ENCODE results near the gene FOXP1. TPM values are rescaled to one million over a fixed set of nuclear protein-coding genes. Genes with fewer than 3 reads are reported as not detected.

Gene FOXP1
- total RNA-seq, 4 donors from 2014 or later: 169 to 300 (median 202) TPM

DNA sequence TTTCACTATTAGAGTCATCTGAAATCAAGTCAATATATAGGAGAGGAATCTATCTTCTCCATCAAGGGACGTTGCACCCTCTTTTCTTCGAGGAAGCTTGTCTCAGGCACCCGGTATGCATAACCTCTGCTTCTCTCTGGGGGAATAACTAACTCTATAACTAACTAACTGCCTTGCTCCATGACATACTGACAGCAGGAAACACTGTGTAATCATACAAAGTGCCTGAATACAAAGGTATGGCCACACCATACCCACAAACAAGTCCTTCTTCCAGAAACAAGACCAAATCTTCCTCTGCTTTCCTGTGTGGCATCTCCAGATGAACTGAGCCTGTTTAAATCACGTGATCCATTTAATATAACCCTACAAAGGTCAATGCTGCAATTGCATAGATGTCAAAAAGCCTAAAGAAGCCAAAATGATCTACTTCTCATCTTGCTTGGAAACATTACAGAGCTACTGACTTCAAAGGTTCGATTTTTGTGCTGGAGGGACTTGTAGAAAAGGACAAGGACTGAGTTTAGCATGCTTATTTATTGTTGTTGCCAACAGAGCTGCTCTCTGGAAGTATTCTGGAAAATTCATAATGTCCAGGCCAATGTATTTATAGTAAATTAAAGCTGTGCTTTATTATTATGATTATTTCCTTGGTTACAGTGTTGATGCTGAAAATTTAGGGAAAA, 380.5 kb downstream of the FOXP1 start:
- H3K4me3 ChIP-seq: no peak overlapping the region
- no peaks in the 10 kb centered on the region for H3K9me3 ChIP-seq
- TF ChIP-seq POLR2A (IDR thresholded peaks at IDR 0.05) (no peak), POLR2AphosphoS5 (IDR thresholded peaks at IDR 0.05) (no peak), EP300 (IDR thresholded peaks at IDR 0.05) (no peak)
- TF ChIP-seq, protein P1, sequence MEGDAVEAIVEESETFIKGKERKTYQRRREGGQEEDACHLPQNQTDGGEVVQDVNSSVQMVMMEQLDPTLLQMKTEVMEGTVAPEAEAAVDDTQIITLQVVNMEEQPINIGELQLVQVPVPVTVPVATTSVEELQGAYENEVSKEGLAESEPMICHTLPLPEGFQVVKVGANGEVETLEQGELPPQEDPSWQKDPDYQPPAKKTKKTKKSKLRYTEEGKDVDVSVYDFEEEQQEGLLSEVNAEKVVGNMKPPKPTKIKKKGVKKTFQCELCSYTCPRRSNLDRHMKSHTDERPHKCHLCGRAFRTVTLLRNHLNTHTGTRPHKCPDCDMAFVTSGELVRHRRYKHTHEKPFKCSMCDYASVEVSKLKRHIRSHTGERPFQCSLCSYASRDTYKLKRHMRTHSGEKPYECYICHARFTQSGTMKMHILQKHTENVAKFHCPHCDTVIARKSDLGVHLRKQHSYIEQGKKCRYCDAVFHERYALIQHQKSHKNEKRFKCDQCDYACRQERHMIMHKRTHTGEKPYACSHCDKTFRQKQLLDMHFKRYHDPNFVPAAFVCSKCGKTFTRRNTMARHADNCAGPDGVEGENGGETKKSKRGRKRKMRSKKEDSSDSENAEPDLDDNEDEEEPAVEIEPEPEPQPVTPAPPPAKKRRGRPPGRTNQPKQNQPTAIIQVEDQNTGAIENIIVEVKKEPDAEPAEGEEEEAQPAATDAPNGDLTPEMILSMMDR (IDR thresholded peaks at IDR 0.05): no peak
- H3K27ac ChIP-seq: peak overlapping the region; percentile 59 to 67 (median 64)
- WGBS, 2 donors (ENCODE audit: low coverage in 1 of 2): 25 to 35% methylated on average over 5 of the region's 5 CpGs
- peaks cover 0 to 1% of the 10 kb centered on the region in 2 donors for H3K36me3 ChIP-seq
- H3K4me1 ChIP-seq: peaks cover 15 to 70% (median 22%) of the 10 kb centered on the region in 3 donors
- no peaks in the 10 kb centered on the region for H3K27me3 ChIP-seq
- ATAC-seq: no peak

DNA sequence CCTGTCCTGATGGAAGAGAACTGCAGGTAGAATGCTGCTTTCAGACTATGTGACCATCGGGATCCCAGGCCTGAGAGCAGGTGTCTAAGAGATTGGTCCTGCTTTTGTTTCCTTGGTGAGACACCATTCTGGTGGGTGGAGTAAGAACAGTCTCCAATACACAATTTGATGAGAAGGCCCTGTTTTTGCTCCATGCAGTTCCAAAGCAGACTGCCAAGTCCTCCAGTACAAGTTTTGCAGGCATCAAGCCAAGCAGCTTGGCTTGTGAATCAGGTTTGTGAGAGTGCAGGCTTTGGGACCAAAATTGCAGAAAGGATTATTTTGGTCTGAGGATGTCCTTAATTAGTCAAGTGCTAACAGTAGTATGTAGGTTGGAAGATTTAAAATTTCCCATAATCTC, 381.6 kb downstream of the FOXP1 start:
- Histone ChIP-seq H3K27me3 (no peaks in the 10 kb centered on the region), H3K36me3 (peaks cover 0 to 9% of the 10 kb centered on the region in 2 donors), H3K4me1 (peaks cover 15 to 60% (median 22%) of the 10 kb centered on the region in 3 donors), H3K27ac (peak overlapping the region; percentile 59 to 74 (median 66)), H3K4me3 (no peak overlapping the region), H3K9me3 (no peaks in the 10 kb centered on the region)
- no peak for TF ChIP-seq EP300 (IDR thresholded peaks at IDR 0.05)
- TF ChIP-seq, protein P1 (IDR thresholded peaks at IDR 0.05): no peak
- peak; percentile 47 for TF ChIP-seq POLR2AphosphoS5 (IDR thresholded peaks at IDR 0.05)
- 0 to 14% methylated on average over 1 of the region's 1 CpG for WGBS, 2 donors (ENCODE audit: low coverage in 1 of 2)
- peak; percentile 69 for ATAC-seq

DNA sequence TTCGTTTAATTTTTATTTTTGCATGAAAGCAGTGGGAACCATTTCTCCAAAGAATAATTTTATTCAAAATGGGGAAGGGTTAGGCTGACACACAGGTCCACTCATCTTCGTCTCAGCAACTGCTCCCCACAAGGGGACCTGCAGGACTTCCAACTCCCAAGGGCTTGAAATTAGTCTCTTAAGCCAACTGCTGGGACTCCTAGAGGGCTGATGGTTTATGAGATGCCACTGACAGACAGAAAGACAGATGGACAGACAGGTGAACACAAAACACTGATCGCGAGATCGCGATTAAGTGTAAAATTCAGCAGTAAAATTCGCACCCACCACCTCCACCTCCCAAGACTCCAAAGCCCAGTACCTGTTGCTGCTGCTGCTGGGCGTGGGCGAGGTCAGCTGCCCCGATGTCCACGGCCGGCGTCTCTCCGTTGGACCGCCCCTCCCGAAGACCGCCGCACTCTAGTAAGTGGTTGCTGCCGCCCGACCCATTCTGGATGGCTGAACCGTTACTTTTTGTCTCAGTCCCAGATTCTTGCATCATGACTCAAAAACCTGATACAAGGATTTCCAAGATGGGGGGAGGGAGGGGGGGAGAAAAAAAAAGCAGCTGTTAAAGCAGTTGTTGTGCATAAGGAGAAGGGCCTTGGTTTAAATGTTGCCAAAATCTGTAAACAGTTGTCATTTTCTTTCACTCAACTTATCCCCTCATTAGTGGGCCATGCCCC, 385.5 kb downstream of the FOXP1 start:
- 88 to 89% methylated on average over 1 to 10 of the region's 21 CpGs for WGBS, 2 donors (ENCODE audit: low coverage in 1 of 2)

DNA sequence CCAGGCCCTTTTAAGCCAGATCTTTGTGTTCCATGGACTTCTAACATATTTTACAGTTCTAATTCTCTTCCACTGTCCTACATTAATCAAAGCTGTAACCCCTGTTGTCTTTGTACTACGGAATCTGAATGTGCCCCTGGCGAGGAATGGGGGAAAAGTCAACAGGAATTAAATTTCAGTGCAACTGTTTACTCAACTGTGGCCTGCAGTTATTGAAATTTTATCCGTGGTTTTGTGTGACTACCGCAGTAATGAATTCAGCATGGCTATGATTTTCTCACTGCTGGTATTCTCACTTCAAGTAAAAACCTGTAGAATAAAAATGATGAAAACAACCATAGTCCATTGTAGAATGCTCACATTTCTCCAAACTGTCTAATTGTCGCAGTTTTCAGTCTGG, 388.0 kb downstream of the FOXP1 start:
- Histone ChIP-seq H3K4me3 (no peak overlapping the region), H3K4me1 (peaks cover 0 to 14% (median 0%) of the 10 kb centered on the region in 3 donors), H3K36me3 (peaks cover 0 to 13% of the 10 kb centered on the region in 2 donors), H3K27me3 (no peaks in the 10 kb centered on the region), H3K9me3 (no peaks in the 10 kb centered on the region), H3K27ac (no peak overlapping the region)
- TF ChIP-seq, protein P1 (IDR thresholded peaks at IDR 0.05): no peak
- TF ChIP-seq POLR2A (IDR thresholded peaks at IDR 0.05) (no peak), POLR2AphosphoS5 (IDR thresholded peaks at IDR 0.05) (no peak), EP300 (IDR thresholded peaks at IDR 0.05) (no peak)
- ATAC-seq: no peak
- WGBS, 2 donors (ENCODE audit: low coverage in 1 of 2): 81 to 89% methylated on average over 5 of the region's 5 CpGs

More for the DNA sequence above, 385.5 kb downstream of the FOXP1 start:
- Histone ChIP-seq H3K4me3 (no peak overlapping the region), H3K4me1 (peaks cover 10 to 25% (median 18%) of the 10 kb centered on the region in 3 donors), H3K36me3 (peaks cover 0 to 13% of the 10 kb centered on the region in 2 donors), H3K27ac (no peak overlapping the region), H3K9me3 (no peaks in the 10 kb centered on the region), H3K27me3 (no peaks in the 10 kb centered on the region)
- ATAC-seq: no peak
- TF ChIP-seq POLR2A (IDR thresholded peaks at IDR 0.05) (no peak), EP300 (IDR thresholded peaks at IDR 0.05) (no peak)
- TF ChIP-seq, protein P1 (IDR thresholded peaks at IDR 0.05): no peak
